GM23338 (cell line): ENCODE results near the gene TMEM151B. TPM values are rescaled to one million over a fixed set of nuclear protein-coding genes. Genes with fewer than 3 reads are reported as not detected.

Experiments
- ATAC-seq: fragments of 200-7000 bp; cut with Tn5 transposase; 3 replicates; pipeline ENCODE4 v1.9.1; 2020
- DNase-seq: peaks from one replicate; pipeline ENCODE4 v3.0.0-alpha.2; 2015; ENCODE audit warnings: low spot score
- H2AFZ ChIP-seq: fragments of 200-600 bp; sonication (generic); 2 replicates; pipeline ENCODE4 v1.8.0; 2016; ENCODE audit warnings: antibody characterized with exemption, mild to moderate bottlenecking, moderate library complexity
- H3F3A ChIP-seq: fragments of 200-600 bp; sonication (generic); replicated peaks from 2 replicates; pipeline ENCODE4 v1.8.0; 2017; ENCODE audit warnings: antibody characterized with exemption, mixed run types, low read depth
- H3K27ac ChIP-seq: fragments of 200-600 bp; sonication (generic); 2 replicates; pipeline ENCODE4 v1.6.1; 2016; ENCODE audit warnings: low read depth
- H3K27me3 ChIP-seq: fragments of 200-600 bp; sonication (generic); 2 replicates; pipeline ENCODE4 v1.8.0; 2016; ENCODE audit warnings: mild to moderate bottlenecking, mixed run types, moderate library complexity; ENCODE audit not compliant: insufficient read depth
- H3K36me3 ChIP-seq: fragments of 200-600 bp; sonication (generic); 2 replicates; pipeline ENCODE4 v1.8.0; 2016; ENCODE audit warnings: mild to moderate bottlenecking; ENCODE audit not compliant: insufficient read depth
- H3K4me1 ChIP-seq: fragments of 200-600 bp; sonication (generic); 2 replicates; pipeline ENCODE4 v1.8.0; 2016; ENCODE audit warnings: mild to moderate bottlenecking, moderate library complexity; ENCODE audit not compliant: insufficient read depth
- H3K4me2 ChIP-seq: fragments of 200-600 bp; sonication (generic); 2 replicates; pipeline ENCODE4 v1.7.1; 2017; ENCODE audit warnings: mixed run types
- H3K4me3 ChIP-seq: fragments of 200-600 bp; sonication (generic); 2 replicates; pipeline ENCODE4 v1.6.1; 2016; ENCODE audit warnings: mixed run types
- H3K79me2 ChIP-seq: fragments of 200-600 bp; sonication (generic); replicated peaks from 2 replicates; pipeline ENCODE4 v1.8.0; 2017; ENCODE audit warnings: mild to moderate bottlenecking; ENCODE audit not compliant: insufficient read depth
- H3K9me2 ChIP-seq: fragments of 200-600 bp; sonication (generic); 2 replicates; pipeline ENCODE4 v1.8.0; 2017; ENCODE audit not compliant: insufficient read depth
- H4K20me1 ChIP-seq: fragments of 200-600 bp; sonication (generic); replicated peaks from 2 replicates; pipeline ENCODE4 v1.8.0; 2017; ENCODE audit warnings: mild to moderate bottlenecking; ENCODE audit not compliant: insufficient read depth
- H3K27ac Mint-ChIP-seq: 2 replicates; pipeline ENCODE4 v1.8.0; 2020; ENCODE audit warnings: inconsistent platforms, mild to moderate bottlenecking, moderate library complexity, mixed read lengths
- H3K27me3 Mint-ChIP-seq: 3 replicates; pipeline ENCODE4 v1.8.0; 2022; ENCODE audit warnings: low read depth, mild to moderate bottlenecking, moderate library complexity, mixed read lengths, inconsistent platforms; ENCODE audit not compliant: insufficient read depth, poor library complexity
- H3K36me3 Mint-ChIP-seq: 3 replicates; pipeline ENCODE4 v1.8.0; 2021; ENCODE audit warnings: low read depth, mild to moderate bottlenecking, inconsistent platforms, moderate library complexity, mixed read lengths
- H3K4me1 Mint-ChIP-seq: 3 replicates; pipeline ENCODE4 v1.8.0; 2020; ENCODE audit warnings: mild to moderate bottlenecking, inconsistent platforms, mixed read lengths
- H3K4me3 Mint-ChIP-seq: 3 replicates; pipeline ENCODE4 v1.8.0; 2021; ENCODE audit warnings: moderate library complexity, mild to moderate bottlenecking, inconsistent platforms, mixed read lengths
- H3K9me3 Mint-ChIP-seq: 3 replicates; pipeline ENCODE4 v1.8.0; 2020; ENCODE audit warnings: moderate library complexity, mild to moderate bottlenecking, inconsistent platforms, mixed read lengths
- EZH2phosphoT487 ChIP-seq: fragments of 200-600 bp; sonication (generic); IDR thresholded peaks from one replicate; pipeline ENCODE4 v1.8.1; 2018; ENCODE audit warnings: antibody characterized with exemption; ENCODE audit not compliant: unreplicated experiment
- POLR2AphosphoS5 ChIP-seq: IDR thresholded peaks from 2 replicates; pipeline ENCODE4 v1.6.1; 2016; ENCODE audit warnings: antibody characterized with exemption, low read depth
- STAT1 ChIP-seq: IDR thresholded peaks from one replicate; pipeline ENCODE4 v1.6.1; 2016; ENCODE audit warnings: antibody characterized with exemption; ENCODE audit not compliant: unreplicated experiment
- polyA plus RNA-seq: library from polyadenylated mRNA; unstranded; fragments of >200 nt; fragmentation: Nextera tagmentation; extraction: Ambion mirVana; gene quantifications from 2 replicates; pipeline ENCODE4 v1.2.1, GENCODE V29; 2016
- total RNA-seq: library from RNA; depleted of rRNA; stranded (reverse); fragments of >200 nt; shearing (Covaris generic); gene quantifications from 2 replicates; pipeline ENCODE4 v1.2.3, GENCODE V29; 2014
- TF ChIP-seq, protein P1 (sequence below): fragments of 250-450 bp; sonication (Bioruptor Pico); IDR thresholded peaks from 2 replicates; pipeline ENCODE4 v1.5.0; 2020; ENCODE audit warnings: mild to moderate bottlenecking, moderate library complexity
- TF ChIP-seq, protein P2 (sequence below), 2 experiments: fragments of 200-600 bp in 1 of 2; sonication (generic) in 1 of 2; conservative IDR thresholded peaks; 2 replicates each; pipeline versions ENCODE4 v1.5.1 to v1.6.1; 2016 to 2017; ENCODE audit warnings: antibody characterized with exemption in 2 of 2, low read depth in 2 of 2, mild to moderate bottlenecking in 2 of 2, moderate library complexity in 1 of 2

The TMEM151B gene
- total and polyA plus RNA-seq, 2 experiments from 2014 or later, result 0.91 to 14.6 TPM

DNA sequence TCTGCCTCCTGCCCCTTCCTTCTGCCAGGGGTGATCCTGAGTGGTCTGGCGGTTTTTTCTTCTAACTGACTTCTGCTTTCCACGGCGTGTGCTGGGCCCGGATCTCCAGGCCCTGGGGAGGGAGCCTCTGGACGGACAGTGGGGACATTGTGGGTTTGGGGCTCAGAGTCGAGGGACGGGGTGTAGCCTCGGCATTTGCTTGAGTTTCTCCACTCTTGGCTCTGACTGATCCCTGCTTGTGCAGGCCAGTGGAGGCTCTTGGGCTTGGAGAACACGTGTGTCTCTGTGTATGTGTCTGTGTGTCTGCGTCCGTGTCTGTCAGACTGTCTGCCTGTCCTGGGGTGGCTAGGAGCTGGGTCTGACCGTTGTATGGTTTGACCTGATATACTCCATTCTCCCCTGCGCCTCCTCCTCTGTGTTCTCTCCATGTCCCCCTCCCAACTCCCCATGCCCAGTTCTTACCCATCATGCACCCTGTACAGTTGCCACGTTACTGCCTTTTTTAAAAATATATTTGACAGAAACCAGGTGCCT is 36.6 kb upstream of the TMEM151B start (continued):
- TF ChIP-seq, protein P1, sequence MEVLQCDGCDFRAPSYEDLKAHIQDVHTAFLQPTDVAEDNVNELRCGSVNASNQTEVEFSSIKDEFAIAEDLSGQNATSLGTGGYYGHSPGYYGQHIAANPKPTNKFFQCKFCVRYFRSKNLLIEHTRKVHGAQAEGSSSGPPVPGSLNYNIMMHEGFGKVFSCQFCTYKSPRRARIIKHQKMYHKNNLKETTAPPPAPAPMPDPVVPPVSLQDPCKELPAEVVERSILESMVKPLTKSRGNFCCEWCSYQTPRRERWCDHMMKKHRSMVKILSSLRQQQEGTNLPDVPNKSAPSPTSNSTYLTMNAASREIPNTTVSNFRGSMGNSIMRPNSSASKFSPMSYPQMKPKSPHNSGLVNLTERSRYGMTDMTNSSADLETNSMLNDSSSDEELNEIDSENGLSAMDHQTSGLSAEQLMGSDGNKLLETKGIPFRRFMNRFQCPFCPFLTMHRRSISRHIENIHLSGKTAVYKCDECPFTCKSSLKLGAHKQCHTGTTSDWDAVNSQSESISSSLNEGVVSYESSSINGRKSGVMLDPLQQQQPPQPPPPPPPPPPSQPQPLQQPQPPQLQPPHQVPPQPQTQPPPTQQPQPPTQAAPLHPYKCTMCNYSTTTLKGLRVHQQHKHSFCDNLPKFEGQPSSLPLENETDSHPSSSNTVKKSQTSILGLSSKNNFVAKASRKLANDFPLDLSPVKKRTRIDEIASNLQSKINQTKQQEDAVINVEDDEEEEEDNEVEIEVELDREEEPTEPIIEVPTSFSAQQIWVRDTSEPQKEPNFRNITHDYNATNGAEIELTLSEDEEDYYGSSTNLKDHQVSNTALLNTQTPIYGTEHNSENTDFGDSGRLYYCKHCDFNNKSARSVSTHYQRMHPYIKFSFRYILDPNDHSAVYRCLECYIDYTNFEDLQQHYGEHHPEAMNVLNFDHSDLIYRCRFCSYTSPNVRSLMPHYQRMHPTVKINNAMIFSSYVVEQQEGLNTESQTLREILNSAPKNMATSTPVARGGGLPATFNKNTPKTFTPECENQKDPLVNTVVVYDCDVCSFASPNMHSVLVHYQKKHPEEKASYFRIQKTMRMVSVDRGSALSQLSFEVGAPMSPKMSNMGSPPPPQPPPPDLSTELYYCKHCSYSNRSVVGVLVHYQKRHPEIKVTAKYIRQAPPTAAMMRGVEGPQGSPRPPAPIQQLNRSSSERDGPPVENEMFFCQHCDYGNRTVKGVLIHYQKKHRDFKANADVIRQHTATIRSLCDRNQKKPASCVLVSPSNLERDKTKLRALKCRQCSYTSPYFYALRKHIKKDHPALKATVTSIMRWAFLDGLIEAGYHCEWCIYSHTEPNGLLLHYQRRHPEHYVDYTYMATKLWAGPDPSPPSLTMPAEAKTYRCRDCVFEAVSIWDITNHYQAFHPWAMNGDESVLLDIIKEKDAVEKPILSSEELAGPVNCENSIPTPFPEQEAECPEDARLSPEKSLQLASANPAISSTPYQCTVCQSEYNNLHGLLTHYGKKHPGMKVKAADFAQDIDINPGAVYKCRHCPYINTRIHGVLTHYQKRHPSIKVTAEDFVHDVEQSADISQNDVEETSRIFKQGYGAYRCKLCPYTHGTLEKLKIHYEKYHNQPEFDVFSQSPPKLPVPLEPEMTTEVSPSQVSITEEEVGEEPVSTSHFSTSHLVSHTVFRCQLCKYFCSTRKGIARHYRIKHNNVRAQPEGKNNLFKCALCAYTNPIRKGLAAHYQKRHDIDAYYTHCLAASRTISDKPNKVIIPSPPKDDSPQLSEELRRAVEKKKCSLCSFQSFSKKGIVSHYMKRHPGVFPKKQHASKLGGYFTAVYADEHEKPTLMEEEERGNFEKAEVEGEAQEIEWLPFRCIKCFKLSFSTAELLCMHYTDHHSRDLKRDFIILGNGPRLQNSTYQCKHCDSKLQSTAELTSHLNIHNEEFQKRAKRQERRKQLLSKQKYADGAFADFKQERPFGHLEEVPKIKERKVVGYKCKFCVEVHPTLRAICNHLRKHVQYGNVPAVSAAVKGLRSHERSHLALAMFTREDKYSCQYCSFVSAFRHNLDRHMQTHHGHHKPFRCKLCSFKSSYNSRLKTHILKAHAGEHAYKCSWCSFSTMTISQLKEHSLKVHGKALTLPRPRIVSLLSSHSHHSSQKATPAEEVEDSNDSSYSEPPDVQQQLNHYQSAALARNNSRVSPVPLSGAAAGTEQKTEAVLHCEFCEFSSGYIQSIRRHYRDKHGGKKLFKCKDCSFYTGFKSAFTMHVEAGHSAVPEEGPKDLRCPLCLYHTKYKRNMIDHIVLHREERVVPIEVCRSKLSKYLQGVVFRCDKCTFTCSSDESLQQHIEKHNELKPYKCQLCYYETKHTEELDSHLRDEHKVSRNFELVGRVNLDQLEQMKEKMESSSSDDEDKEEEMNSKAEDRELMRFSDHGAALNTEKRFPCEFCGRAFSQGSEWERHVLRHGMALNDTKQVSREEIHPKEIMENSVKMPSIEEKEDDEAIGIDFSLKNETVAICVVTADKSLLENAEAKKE (CRISPR knock-in tag), result no peak
- TF ChIP-seq, protein P2, sequence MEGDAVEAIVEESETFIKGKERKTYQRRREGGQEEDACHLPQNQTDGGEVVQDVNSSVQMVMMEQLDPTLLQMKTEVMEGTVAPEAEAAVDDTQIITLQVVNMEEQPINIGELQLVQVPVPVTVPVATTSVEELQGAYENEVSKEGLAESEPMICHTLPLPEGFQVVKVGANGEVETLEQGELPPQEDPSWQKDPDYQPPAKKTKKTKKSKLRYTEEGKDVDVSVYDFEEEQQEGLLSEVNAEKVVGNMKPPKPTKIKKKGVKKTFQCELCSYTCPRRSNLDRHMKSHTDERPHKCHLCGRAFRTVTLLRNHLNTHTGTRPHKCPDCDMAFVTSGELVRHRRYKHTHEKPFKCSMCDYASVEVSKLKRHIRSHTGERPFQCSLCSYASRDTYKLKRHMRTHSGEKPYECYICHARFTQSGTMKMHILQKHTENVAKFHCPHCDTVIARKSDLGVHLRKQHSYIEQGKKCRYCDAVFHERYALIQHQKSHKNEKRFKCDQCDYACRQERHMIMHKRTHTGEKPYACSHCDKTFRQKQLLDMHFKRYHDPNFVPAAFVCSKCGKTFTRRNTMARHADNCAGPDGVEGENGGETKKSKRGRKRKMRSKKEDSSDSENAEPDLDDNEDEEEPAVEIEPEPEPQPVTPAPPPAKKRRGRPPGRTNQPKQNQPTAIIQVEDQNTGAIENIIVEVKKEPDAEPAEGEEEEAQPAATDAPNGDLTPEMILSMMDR (conservative IDR thresholded peaks at IDR 0.05; ENCODE audit: low read depth in 2 of 2), result no peak
- TF ChIP-seq EZH2phosphoT487 (no peak), STAT1 (no peak)

DNA sequence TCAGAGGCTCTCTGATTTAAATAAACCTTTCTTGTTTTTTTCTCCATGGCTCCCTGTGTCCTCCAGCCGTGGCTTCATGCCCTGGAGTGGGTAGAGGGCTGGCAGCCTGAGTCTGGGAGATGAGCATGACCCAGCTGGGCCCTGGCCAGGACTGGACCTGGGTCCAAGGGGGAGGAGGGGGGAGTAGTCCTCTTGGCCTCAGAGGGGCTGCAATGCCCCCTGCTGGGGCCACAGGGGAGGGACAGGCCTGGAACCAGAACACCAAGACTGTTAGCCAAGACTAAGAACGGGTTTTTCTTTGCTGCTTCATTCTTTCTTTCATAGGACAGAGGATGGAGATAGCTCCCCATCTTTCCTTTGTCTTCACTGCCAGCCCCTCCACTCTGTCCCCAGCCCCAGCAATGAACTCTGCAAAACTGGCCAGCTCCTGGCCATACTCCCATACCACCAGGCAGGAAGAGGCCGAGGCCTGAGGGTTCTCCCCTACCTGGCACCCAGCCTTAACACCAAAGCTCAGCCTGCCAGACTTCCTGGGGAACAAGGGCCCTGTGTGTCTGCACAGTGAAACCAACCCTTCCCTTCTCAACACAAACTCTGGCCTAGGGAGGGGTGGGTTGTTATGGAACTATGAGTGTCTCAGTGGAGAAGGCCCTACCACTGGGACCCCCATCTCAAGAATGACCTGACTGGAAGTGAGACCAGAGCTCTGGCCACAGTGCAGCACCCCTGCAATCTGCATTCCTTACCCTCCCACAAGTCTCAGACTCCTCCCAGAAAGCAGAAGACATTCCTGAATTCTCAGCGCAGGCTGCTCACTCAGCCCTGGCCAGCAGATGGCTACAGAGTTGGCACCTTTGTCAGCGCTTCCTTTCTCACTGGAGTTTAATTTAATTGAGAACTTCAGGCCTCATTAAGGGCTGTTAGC is 35.9 kb upstream of the TMEM151B start:
- peaks cover 67% of the 10 kb centered on the region for H3K36me3 Mint-ChIP-seq
- peak overlapping the region; percentile 59; the same call in 1 of the 2 replicates for H3K4me2 ChIP-seq
- no peak overlapping the region; the same call in 2 of the 3 replicates for H3K4me3 Mint-ChIP-seq

More for the DNA sequence above, 35.9 kb upstream of the TMEM151B start:
- no peaks in the 10 kb centered on the region for H3K9me2 ChIP-seq
- H3K9me3 Mint-ChIP-seq, result no peaks in the 10 kb centered on the region; the same call in 2 of the 3 replicates
- peaks cover 11% of the 10 kb centered on the region for H4K20me1 ChIP-seq
- no peak overlapping the region for H3K4me3 ChIP-seq
- no peak overlapping the region for H2AFZ ChIP-seq
- H3K27me3 Mint-ChIP-seq, result peaks cover 27% of the 10 kb centered on the region
- no peaks in the 10 kb centered on the region for H3K79me2 ChIP-seq
- TF ChIP-seq, protein P2 (conservative IDR thresholded peaks at IDR 0.05; ENCODE audit: low read depth in 2 of 2), result peak; percentile 67 to 77
- no peak for TF ChIP-seq POLR2AphosphoS5
- ATAC-seq, result peak; percentile 74
- peak; percentile 91 for DNase-seq
- peaks cover 19% of the 10 kb centered on the region; the same call in 1 of the 2 replicates for H3K4me1 ChIP-seq
- peaks cover 43% of the 10 kb centered on the region for H3K4me1 Mint-ChIP-seq
- H3K27ac Mint-ChIP-seq, result peak overlapping the region; percentile 90
- H3K27me3 ChIP-seq, result 0 out of 2 replicates have a peak, but pooled peaks cover 9% of the 10 kb centered on the region
- H3K27ac ChIP-seq, result peak overlapping the region; percentile 95
- H3K36me3 ChIP-seq, result peaks cover 4% of the 10 kb centered on the region; the same call in 1 of the 2 replicates
- peaks cover 27% of the 10 kb centered on the region for H3F3A ChIP-seq
